Hematopoietic multipotent progenitor cell treated with erythropoietin and hydrocortisone succinate and interleukin-3 and kit ligand, for 4 days (in vitro differentiated cells): ENCODE measurements around the gene DYDC1.
"Not testable (repeated sequence)": the region's sequence is repeated elsewhere in the genome, so short reads cannot be mapped to it uniquely, and the experiment has no call there.

ENCODE experiments used
- DNase-seq: peaks from one replicate; pipeline ENCODE4 v3.0.0-alpha.2; 2015

Gene DYDC1

DNA sequence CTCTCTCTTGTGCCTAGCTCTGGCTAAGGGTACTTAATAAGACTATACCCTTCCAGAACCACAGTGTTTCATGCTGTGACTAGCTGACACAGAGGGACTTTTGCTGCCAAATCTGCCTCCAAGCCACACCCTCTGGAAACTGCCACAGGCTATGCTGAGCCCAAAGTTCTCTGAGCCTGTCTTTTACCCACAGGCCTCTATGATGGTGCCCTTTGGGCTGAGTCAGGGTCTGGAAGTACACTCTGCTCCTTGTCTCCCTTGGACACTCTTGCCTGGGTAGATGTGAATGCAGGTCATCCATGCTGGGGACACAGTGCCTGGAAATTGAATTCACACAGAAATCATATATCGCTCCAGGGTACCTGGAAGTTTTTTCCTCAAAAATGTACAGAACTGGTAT lies 22.6 kb downstream of the DYDC1 start:
- no peak for DNase-seq

GRCh38 chr10:80324891-80325364 lies 31.6 kb downstream of the DYDC1 start:
- DNase-seq, result no peak

DNA sequence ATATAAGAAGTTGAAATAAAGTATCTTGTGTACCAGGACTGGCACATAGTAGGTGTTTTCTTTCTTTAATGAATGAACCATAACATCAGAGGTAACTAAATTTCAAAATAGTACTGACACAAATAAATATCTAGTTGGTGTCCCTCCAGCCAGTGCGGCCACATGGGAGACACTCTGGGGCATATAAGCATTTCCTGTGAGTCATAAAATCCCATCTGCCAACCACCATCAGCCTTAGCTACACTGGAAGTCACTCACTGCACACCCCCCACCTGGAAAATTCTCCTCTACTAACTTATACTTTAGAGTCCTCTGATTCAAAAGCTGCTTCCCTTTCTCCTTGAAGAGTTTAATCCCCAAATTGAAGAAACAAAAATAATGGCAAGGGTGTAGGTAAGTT lies 32.5 kb downstream of the DYDC1 start:
- DNase-seq, result peak; percentile 25

- no peak for DNase-seq
These were observed 33.2 kb downstream of the DYDC1 start for GRCh38 chr10:80323311-80323710.

- no peak for DNase-seq
These were observed 33.8 kb downstream of the DYDC1 start for GRCh38 chr10:80322711-80323110.

GRCh38 chr10:80322158-80322557 lies 34.4 kb downstream of the DYDC1 start:
- no peak for DNase-seq

DNA sequence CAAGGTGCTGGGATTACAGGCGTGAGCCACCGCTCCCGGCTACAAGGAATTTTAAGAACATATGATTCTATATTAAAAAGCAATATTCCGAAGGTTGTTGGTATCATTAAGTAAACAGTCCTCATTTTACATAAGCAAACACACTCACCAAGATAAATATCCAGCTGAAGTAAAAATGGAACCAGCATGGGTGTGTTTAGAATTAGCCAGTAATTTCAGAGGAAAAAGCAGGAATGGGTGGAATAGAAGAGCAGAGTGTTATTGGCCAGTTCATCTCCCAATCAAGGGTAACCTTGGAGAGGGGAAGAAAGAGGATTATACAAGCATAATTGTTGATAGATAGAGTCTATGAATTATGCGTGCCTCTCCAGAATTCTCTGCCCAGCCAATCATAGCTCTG lies 35.4 kb downstream of the DYDC1 start:
- no peak for DNase-seq

DNA sequence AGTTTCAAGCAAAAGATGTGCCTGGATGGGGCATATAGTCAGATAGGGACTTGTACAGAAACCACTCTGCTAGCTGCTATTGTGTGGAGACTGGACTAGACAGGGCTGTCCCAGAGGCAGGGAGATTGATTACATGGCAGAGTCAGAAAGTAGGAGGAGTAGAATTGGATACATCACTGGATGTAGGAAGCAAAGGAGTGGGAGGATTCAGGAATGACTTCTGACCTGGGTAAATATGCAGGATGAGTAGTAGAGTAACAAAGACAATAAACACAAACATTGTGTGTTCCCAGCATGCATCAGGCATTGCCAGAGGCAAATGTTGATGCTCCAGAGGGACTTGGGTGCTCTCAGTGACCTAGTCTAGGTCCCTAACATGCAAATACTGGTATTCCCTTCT lies 36.2 kb downstream of the DYDC1 start:
- DNase-seq, result no peak

GRCh38 chr10:80319725-80320290 lies 36.7 kb downstream of the DYDC1 start:
- no peak for DNase-seq

DNA sequence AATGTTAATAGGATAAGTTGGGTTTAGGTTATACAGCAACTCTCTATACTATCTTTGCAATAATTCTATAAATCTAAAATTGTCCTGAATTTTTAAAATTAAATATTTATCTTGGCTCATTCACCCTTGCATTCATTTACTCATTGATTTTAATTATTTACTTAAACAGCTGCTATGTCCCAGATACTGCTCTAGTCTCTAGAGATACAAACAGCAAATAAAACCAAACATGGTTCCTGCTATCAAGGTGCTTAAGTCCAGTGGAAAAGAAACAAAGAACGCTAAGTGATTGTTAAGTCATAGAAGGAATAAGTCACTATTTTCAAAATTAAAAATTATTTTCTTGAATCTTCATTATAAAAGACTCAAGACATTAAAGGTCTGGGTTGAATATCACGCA lies 37.2 kb downstream of the DYDC1 start:
- no peak for DNase-seq

DNA sequence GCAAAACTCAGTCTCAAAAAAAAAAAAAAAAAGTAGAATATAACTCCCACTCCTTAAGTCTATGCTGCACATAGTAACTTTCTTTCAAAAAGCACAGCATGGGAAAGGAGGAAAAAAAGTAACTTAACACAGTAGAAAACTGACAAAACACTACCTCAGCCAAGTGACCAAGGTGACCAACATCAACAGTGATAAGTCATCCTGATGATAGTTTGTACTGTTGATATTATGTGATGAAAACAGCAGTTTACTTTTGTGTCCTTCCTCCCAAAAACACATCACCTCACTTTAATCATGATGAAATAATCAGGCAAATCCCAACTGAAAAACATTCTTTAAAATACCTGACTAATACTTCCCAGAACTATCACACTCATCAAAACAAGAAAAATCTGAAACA lies 37.8 kb downstream of the DYDC1 start:
- no peak for DNase-seq

GRCh38 chr10:80315391-80315790 lies 41.2 kb downstream of the DYDC1 start:
- no peak for DNase-seq

DNA sequence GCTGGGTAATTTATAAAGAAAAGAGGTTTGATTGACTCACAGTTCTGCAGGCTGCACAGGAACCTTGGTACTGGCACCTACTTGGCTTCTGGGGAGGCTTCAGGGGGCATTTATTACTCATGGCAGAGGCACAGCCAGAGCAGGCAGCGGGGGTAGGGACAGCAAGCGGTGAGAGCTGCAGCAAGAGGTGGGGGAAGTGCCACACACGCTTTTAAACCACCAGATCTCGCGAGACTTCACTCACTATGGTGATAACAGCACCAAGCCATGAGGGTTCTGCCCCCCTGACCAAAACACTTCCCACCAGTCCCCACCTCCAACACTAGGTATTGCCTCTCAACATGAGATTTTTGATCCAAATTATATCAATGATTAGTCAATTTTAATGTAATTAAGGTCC lies 43.0 kb downstream of the DYDC1 start:
- DNase-seq, result peak; percentile 8

DNA sequence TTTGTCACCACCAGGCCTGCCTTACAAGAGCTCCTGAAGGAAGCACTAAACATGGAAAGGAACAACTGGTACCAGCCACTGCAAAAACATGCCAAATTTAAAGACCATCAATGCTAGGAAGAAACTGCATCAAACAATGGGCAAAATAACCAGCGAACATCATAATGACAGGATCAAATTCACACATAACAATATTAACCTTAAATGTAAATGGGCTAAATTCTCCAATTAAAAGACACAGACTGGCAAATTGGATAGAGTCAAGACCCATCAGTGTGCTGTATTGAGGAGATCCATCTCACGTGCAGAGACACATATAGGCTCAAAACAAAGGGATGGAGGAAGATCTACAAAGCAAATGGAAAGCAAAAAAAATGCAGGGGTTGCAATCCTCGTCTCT lies 50.6 kb downstream of the DYDC1 start:
- not testable (repeated sequence) for DNase-seq

- DNase-seq, result no peak
These were observed 59.6 kb downstream of the DYDC1 start for GRCh38 chr10:80296942-80297341.

- no peak for DNase-seq
These were observed 63.8 kb downstream of the DYDC1 start for GRCh38 chr10:80292607-80293239.

DNA sequence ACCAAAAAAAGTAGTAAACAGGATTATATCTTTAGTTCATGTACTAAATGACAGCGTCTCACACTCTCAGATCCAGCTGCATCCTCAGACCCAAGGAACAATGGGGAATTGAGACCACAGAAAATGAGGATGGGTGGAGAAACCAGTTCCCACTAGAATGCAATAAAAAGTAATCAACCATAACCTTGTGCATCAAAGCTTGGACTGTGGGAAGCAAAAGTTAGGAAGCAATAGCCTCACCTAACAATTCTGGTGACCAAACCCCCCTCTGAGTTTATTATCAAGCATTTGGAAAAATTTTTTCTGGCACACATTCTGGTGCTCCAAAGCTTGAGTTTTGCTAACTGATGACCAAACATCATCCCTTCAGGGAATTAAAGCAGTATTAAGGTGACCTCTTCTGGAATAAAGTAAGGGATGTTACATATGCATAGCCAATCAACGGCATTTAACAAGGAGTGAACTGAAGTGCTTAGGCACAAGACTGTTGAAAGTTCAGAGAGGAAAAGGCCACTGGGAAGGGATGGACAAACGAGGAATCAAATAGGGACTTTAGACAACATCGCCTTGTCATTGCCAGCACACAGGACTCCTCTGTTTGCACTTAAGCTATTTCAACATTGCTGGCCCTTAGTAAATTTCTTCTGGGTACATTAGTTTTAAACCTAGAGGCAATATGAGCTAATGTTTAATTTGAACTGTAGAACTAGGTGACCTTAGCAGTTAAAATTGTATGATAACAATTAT lies 65.9 kb downstream of the DYDC1 start:
- DNase-seq, result no peak

DNA sequence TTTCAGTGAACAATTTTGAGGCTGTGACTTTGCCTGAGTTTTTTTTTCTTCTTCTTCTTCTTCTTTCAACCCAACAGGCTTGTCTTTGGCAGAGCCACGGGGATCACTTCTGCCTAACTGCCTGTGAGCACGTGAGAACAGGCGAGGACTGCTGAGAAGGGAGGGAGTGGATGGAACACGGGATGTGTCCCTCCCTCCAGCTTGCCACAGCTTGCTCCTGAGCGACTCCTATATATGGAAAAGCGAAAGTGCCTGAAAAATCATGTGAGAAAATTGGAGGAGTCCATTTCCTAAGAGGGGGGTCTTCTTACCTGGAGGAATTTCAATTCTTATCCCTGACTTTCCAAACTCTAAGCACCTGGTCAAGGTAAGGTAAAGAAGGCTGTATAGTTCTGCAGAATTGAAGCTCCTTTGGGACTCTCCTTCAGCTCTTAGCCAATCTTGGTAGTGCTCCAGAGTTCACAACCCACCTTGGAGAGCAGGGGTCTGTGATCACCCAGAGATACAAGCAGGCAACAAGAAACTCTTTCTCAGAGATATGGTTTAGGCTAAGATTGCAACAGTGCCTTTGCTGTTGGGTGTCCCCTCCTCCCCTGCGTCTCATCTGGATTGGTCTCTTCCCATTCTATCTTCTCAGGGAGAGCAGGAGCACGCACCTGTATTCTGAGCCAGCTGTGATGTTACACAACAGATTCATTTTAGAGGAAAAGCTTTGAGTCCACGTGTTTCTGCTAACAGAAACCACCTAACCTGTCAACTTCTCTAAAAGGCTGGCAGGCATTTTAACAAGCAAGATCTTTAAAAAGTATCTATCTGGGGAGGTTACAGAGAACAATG lies 66.9 kb downstream of the DYDC1 start, which contains the start of gene MAT1A:
Gene MAT1A (minus strand): TSS at position 208 of the 837 bp plus-strand sequence. CDS start 235 bp downstream, outside the sequence.
- DNase-seq, result no peak

GRCh38 chr10:80288849-80289248 lies 67.7 kb downstream of the DYDC1 start:
- no peak for DNase-seq
